GM15510 (cell line): ENCODE results near the gene NPB.
A peak's percentile ranks its signal among the peaks of the same experiment; 100 is the strongest.

Experiments used
- POLR2A ChIP-seq: IDR thresholded peaks from 3 replicates; pipeline ENCODE4 v1.6.1; 2011; ENCODE audit warnings: borderline replicate concordance; ENCODE audit not compliant: insufficient read length; ENCODE audit errors: extremely low read depth

NPB gene

DNA sequence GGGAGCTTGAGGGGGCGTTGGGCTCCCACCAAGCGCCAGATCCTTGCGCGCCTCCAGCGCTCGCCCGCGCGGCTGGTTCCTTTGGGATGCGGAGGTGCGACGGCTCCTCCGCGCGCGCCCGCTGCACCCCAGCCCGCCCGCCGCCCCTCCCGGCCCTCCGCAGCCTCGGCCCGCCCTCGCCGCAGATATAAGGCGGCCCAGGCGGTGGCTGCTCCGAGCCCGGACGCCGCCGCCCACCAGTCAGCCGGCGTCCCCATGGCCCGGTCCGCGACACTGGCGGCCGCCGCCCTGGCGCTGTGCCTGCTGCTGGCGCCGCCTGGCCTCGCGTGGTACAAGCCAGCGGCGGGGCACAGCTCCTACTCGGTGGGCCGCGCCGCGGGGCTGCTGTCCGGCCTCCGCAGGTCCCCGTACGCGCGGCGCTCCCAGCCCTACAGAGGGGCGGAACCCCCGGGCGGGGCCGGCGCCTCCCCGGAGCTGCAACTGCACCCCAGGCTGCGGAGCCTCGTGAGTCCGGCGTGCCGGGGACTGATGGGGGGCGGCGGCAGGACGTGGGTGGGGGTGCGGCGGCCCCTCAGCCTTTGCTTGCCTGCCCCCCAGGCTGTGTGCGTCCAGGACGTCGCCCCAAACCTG lies at the start of gene NPB:
Gene NPB (plus strand): TSS at position 216 of the 630 bp plus-strand sequence. CDS start 40 bp downstream, at position 256.
- TF ChIP-seq POLR2A = no peak

DNA sequence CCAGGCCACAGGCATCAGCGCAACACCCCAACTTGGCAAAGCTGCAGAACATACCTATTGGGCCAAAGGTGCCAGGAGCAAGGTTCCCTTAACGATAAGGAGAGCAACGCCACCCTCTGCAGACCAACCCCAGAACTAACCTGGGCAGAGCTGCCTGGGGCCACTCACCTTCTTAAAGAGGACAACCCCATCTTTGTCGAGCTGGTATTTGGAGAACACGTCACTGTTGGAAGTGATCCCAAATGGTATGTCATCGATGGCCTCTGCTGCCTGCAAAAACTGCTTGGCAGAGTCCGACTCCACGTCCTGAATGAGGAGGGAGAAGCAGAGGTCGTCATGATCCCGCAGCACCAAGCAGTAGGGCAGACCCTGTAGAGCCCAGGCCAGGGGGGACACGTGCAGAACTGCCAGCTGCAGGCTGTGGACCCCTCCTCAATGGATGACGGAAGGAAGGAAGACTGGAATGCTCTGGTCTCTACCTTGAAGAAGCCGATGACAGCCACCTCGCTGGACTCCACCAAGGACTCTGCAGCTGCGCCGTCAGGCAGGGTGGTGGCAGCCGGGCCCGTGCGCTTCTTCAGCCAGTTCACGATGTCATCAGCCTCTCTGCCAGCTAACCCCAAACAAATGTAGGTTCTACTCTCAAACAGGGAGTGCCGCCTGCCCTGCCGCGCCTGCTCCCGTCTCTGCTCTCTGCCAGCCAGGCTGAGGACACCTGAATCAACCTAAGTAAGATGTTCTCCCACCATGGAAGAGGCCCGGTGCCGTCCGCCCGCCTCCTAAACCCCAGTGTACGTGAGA lies 46.9 kb upstream of the NPB start:
- TF ChIP-seq POLR2A = no peak

DNA sequence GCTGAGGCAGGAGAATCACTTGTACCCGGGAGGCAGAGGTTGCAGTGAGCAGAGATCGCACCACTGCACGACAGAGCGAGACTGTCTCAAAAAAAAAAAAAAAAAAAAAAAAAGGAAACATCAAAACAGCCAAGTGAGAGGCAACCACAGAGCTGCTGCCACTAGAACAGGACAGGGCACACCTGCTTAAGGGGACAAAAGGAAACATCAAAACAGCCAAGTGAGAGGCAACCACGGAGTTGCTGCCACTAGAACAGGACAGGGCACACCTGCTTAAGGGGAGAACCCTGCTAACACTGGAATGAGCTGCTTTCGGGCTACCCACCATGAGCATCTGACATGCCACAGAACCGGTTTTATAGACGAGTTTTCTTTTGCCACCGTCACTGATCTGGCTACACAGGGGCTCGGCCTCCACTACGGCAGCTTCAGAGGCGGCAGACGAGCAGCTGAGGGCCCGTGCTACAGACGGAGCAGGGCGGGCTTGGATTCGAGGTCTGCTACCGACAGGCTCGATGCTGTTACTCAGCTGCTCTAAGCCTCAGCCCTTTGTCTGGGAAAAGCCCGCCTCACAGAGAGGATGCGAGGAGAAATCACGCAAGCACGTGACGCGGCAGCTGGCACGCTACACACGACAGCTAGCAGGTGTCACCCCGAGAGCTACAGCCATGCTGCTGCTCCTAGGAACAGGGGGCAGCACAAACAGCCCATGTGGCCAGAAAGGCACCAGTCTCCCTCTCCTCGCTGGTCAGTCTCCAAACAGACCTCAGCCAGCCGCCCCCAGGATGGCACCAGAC lies 43.7 kb upstream of the NPB start:
- no peak for TF ChIP-seq POLR2A

DNA sequence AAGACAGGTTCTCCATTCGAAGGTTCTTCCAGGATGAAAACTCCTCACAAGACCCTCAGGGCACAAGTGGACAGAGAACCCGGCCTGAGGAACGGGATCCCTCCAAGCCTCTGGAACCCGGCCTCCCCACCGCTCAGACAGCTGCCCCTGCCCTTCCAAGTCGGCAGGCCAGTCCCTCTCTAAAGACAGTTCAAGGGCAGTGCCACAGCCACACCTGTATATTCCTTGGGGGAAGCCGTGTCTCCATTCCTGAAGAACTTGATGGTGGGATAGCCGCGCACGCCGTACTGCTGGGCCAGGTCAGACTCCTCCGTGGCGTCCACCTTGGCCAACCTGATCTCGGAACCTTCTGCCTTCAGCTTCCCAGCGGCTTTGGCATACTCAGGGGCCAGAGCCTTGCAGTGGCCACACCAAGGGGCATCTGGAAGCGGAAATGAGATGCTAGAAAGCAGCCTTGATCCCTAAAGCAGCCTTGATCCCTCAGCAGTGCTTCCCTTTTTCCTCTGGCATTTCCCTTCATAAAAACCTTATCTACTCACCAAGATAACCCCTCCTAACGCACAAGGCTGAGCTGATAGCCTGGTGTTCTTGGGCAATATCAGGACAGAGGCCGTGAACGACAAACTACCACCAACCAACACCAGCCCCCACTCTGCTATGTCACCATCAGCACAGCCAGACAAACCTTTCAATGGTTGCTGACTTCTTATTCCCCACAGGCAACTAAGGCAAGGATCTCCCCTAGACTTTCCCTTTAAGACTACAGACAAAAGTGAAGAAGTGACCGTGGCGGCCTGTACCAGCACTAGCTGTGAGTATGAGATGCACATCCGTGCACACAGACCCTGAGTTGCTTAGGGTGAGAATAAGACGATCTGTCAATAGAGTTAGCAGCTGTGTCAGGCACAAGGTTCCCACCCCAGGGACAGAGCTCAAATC lies 42.8 kb upstream of the NPB start:
- TF ChIP-seq POLR2A = no peak

DNA sequence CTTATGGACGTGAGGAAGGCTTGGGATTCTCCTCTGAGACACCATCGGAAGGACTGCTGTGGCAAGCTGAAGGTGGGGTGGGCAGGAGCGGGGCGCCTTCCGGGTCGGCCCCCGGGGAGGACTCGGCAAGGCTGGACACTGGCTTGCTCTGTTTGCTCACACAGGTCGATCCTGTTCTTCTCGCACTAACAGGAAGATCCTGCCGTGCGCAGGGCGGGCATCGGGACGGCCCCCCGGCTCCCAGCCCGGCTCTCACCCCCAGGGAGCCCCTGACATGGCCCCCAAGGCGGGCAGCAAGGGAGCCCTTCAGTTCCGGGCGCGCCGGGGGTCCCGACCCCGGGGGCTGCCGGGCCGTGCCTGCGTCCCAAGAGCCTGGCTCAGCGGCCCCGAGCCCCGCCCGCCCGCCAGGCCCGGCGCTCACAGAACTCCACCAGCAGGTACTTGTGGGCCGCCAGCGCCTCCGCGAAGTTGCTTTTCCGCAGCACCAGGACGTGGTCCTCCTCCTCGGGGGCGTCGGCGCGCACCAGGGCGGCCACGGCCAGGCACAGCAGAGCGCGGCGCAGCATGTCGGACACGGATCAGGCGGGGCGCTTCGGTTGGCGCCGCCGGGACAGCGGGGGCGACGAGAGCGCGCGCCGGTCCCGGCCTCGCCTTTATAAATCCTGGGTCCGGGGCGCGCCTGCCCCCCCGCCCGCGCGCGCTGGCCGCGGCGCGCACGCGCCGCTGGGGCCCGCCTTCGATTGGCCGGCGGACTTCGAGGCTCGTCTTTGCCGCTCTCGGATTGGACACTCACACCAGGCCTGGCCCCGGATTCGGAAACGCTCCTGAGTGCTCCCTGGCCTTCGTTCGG lies 41.9 kb upstream of the NPB start, which contains the start of gene P4HB:
Gene P4HB (minus strand): TSS at position 630 of the 850 bp plus-strand sequence. CDS start 64 bp downstream, at position 566.
- TF ChIP-seq POLR2A = peak; percentile 97

DNA sequence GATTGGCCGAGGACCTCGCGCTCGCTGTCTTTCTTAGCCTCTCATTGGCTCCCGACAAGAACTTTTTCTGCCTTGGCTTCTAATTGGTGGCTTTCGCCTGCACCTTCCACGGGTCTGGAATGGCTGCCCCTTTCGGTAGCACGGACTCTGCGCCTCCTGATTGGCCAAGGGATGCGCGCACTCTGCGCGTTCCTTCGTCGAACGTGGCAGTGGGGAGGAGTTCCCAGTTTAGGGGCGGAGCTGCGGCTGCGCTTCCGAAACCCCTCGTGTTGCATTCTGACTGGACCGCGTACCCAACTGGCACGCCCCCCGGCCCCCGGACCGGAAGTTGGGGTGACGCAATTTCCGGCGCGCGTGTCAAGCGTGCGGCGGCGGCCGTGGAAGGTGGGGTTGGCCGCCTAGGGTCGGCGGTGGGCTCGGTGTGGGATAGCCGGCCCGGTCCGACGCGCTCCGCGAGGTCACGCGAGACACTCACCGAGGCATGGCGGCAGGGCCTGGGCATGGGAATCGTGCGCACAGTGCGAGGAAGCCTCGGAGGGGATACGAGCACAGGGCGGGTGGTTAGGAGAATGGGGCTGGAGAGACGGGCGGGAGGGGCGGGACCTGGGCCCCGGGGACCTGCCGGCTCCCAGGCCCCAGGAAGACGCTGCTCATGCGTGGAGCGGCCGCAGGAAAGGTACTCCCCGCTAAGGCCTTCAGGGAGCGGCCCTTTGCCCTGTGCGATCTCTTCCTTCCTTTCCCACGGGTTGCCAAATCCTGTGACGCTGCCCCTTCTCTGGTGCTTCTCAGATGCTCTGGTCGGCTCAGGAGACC lies 41.1 kb upstream of the NPB start:
- peak; percentile 94 for TF ChIP-seq POLR2A

DNA sequence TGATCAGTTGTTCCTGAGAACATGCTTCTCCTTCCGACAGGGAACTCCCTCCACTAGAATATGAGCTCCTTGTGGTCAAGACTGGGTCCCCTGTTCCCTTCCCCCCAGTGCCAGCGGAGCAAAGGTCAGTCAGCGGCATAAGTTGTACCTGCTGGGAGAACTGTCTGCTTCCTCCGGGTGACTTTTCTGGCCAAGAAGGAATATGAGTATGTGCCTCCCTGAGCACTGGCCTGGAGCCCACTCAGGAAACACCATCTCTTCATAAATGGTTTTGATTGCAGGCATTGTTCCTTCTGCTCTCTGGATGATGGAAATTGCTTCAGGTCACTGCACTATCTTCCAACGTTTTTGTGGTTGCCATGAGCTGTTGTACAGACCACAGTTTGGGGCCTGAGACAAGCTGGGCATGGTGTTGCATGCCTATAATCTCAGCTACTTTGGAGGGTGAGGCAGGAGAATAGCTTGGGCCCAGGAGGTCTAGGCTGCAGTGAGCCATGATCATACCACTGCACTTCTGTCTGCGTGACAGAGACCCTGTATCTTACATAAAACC lies 38.8 kb upstream of the NPB start:
- no peak for TF ChIP-seq POLR2A

DNA sequence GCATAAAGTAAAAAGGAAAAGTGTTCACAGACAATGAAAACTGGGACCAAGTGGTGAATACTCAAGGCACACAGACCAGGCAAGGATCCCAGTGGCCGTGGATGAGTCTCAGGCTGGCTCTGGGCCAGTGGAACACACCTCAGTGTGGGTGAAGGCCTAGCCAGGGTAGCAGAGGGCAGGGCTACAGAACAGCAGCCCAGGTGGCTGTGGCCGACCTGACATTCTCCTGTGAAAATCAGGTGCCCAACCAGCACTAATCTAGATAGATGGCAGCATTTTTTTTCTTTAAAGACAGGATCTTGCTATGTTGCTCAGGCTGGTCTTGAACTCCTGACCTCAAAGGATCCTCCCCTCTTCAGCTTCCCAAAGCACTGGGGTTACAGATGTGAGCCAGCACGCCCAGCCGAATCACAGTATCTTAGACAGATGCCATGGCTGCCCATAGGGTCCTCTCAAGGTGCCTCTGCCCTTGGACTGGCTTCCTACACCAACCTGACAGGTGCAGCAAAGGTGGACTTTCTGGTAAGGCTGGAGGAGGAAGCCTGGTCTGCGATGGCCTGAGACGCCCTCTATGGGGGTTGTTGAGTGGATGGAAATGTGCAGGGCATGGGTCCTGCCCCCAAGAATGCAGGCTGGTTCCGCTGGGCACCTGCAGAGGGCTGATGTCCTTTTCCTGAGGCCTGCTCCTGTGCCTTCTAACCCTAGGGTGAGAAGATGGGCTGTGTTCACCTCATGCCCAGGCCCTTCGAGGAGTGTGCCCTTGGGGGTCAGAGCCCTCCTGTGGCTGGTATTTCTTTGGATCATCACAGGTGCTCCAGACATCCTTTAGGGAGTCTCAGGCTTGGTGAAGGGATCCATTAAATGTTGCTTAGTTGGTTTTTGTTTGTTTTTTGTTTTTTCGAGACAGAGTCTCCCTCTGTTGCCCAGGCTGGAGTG lies 37.9 kb upstream of the NPB start:
- TF ChIP-seq POLR2A = no peak

DNA sequence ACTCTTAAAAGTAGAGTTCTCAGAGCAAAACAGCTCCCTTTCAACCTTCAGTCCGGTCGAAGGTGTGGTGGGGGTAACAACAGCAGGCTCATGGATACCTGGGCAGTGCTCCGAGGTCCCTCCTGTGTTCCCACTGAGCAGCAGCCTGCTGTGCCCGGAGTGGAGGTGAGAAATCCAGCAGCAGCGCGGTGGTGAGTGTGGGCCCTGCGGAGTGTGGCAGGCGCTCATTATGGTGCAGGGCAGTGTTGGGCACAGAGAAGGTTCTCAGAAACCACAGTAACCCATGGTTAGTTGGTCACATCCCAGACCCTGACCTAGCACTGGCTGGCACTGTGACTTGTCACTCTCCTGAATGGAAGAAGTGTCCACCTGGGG lies 36.7 kb upstream of the NPB start:
- no peak for TF ChIP-seq POLR2A

DNA sequence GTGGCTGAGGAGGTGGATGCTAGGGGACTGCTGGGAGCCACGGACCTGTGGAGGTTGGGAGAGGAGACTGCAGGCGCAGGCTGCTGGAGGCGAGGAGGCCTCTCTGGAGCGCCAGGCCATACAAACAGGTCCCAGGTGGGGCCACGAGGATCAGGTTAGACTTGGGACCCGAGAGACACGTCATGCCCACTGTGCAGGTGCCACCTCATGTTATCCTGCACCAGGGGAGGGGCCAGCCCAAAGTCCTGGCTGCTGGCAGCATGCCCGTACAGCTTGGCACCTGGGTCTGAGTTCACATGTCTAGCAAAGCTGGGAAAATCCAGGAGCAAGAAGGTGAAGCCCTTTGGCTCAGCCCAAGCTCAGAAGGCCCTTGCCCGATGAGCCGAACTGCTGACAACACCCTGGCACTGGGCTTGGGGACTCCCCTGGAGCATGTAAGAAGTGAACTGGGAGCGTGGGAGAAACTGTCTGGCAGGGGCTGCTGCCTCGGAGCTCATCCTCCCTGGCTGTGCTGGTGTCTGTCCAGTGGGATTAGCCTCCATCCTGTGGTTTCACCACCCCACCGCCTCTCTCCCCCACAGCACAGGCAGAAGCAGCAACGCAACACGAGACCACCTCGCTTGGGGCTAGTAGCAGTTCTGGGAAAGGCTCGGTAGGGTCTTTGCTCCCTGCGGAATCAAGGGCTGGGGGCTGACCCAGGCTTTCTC lies 36.2 kb upstream of the NPB start:
- TF ChIP-seq POLR2A = no peak

DNA sequence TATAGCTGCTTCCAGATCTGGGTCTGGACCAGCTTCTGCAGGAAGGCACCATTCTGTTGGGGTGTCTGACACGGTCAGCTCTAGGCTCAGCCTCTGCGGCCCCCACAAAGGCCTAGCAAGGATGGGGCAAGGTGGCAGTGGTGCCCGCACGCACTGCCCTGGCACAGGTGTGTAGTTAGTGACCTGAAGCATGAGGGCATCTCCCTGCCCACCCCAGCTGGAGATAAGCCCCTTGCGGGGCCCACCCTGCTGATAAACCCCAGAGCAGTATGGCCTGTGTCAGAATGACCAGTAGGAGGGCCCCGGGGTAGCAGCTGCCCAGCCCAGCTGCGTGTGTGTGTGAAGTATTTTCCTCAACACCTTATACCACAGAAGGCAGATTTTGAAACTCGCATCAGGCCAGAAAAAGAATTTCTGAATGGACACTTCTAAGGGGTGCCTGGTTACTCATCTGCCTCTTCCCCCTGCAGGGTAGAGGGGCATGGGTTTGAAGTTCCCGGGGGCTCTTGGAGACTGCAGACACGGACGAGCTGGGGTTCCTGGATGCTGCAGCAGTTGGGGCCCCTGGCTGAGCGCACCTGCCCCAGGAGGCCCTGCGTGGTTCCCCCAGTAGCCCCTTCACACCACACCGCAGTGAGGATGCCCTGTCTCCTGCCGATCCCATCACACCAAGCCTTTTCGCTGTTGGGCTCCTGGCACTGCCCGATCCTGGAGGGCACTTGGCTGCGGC lies 35.4 kb upstream of the NPB start:
- peak; percentile 55 for TF ChIP-seq POLR2A
